ENCODE measurements around the gene FMNL1.

FMNL1 gene

GRCh38 chr17:45274033-45274432 is 52.3 kb downstream of the FMNL1 start:
- DNase-seq (ENCODE audit: low spot score in 2 of 2), result no peak
- H3K4me1 Mint-ChIP-seq, result peaks cover 9% of the 10 kb centered on the region
- no peaks in the 10 kb centered on the region for H3K27me3 Mint-ChIP-seq
- no peaks in the 10 kb centered on the region for H3K9me3 Mint-ChIP-seq
- no peak for ATAC-seq (replicated peaks; ENCODE audit: extremely low read depth, poor library complexity, severe bottlenecking)
- H3K4me3 Mint-ChIP-seq, result no peak overlapping the region
- H3K27ac Mint-ChIP-seq (ENCODE audit: low read depth), result no peak overlapping the region
- peaks cover 34% of the 10 kb centered on the region for H3K36me3 Mint-ChIP-seq (ENCODE audit: insufficient read depth)

- Mint-ChIP-seq H3K36me3 (ENCODE audit: insufficient read depth) (peaks cover 28% of the 10 kb centered on the region), H3K27me3 (no peaks in the 10 kb centered on the region), H3K27ac (ENCODE audit: low read depth) (no peak overlapping the region), H3K9me3 (no peaks in the 10 kb centered on the region), H3K4me3 (no peak overlapping the region), H3K4me1 (peaks cover 9% of the 10 kb centered on the region)
- DNase-seq (ENCODE audit: low spot score in 2 of 2) (no peak), ATAC-seq (replicated peaks; ENCODE audit: extremely low read depth, poor library complexity, severe bottlenecking) (no peak)
These were observed 54.3 kb downstream of the FMNL1 start for GRCh38 chr17:45276031-45276430.

- H3K9me3 Mint-ChIP-seq, result no peaks in the 10 kb centered on the region
- H3K27me3 Mint-ChIP-seq, result no peaks in the 10 kb centered on the region
- peak overlapping the region; percentile 13 for H3K27ac Mint-ChIP-seq (ENCODE audit: low read depth)
- ATAC-seq (replicated peaks; ENCODE audit: extremely low read depth, poor library complexity, severe bottlenecking), result peak; percentile 71
- no peak overlapping the region for H3K4me3 Mint-ChIP-seq
- peaks cover 23% of the 10 kb centered on the region for H3K36me3 Mint-ChIP-seq (ENCODE audit: insufficient read depth)
- DNase-seq (ENCODE audit: low spot score in 2 of 2), result peak; percentile 79
- H3K4me1 Mint-ChIP-seq, result peaks cover 9% of the 10 kb centered on the region
These were observed 55.6 kb downstream of the FMNL1 start for GRCh38 chr17:45277216-45277849.

- no peak for ATAC-seq (replicated peaks; ENCODE audit: extremely low read depth, poor library complexity, severe bottlenecking)
- Mint-ChIP-seq H3K9me3 (no peaks in the 10 kb centered on the region), H3K4me1 (peaks cover 14% of the 10 kb centered on the region), H3K36me3 (ENCODE audit: insufficient read depth) (peaks cover 26% of the 10 kb centered on the region), H3K4me3 (no peak overlapping the region), H3K27ac (ENCODE audit: low read depth) (peak overlapping the region; percentile 13), H3K27me3 (no peaks in the 10 kb centered on the region)
- no peak for DNase-seq (ENCODE audit: low spot score in 2 of 2)
These were observed 56.3 kb downstream of the FMNL1 start for GRCh38 chr17:45277992-45278391.

GRCh38 chr17:45279898-45280297 is 58.2 kb downstream of the FMNL1 start:
- H3K4me1 Mint-ChIP-seq, result peaks cover 28% of the 10 kb centered on the region
- H3K36me3 Mint-ChIP-seq (ENCODE audit: insufficient read depth), result peaks cover 30% of the 10 kb centered on the region
- H3K27me3 Mint-ChIP-seq, result no peaks in the 10 kb centered on the region
- H3K9me3 Mint-ChIP-seq, result no peaks in the 10 kb centered on the region
- ATAC-seq (replicated peaks; ENCODE audit: extremely low read depth, poor library complexity, severe bottlenecking), result no peak
- H3K27ac Mint-ChIP-seq (ENCODE audit: low read depth), result peak overlapping the region; percentile 64
- DNase-seq (ENCODE audit: low spot score in 2 of 2), result no peak
- H3K4me3 Mint-ChIP-seq, result no peak overlapping the region

- Mint-ChIP-seq H3K4me1 (peaks cover 22% of the 10 kb centered on the region), H3K27ac (ENCODE audit: low read depth) (peak overlapping the region; percentile 83), H3K4me3 (no peak overlapping the region), H3K9me3 (no peaks in the 10 kb centered on the region), H3K27me3 (no peaks in the 10 kb centered on the region), H3K36me3 (ENCODE audit: insufficient read depth) (peaks cover 47% of the 10 kb centered on the region)
- ATAC-seq (replicated peaks; ENCODE audit: extremely low read depth, poor library complexity, severe bottlenecking) (peak; percentile 70), DNase-seq (ENCODE audit: low spot score in 2 of 2) (no peak)
These were observed 61.3 kb downstream of the FMNL1 start for GRCh38 chr17:45282683-45283644.

DNA sequence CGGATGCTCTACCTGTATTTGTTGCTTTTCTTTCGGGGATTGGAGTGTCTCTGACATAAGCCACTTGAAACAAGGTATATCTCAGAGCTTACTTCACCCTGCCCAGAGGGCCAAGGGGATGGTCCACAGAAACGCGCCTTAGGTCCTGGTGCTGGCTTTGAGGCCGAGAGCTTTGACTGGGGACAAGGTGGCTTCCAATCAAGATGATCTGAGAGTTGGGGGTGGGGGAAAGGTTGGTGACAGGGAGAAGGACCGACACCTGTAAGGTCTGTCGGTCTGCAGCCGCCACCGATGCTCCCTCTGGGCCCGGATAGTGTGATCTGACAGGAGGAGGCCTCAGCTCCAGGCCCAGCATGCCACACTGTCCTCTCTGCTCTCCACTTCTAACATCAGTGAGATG is 62.0 kb downstream of the FMNL1 start:
- Mint-ChIP-seq H3K9me3 (no peaks in the 10 kb centered on the region), H3K36me3 (ENCODE audit: insufficient read depth) (peaks cover 49% of the 10 kb centered on the region), H3K27me3 (no peaks in the 10 kb centered on the region), H3K4me1 (peaks cover 21% of the 10 kb centered on the region), H3K27ac (ENCODE audit: low read depth) (peak overlapping the region; percentile 11), H3K4me3 (no peak overlapping the region)
- ATAC-seq (replicated peaks; ENCODE audit: extremely low read depth, poor library complexity, severe bottlenecking), result no peak
- no peak for DNase-seq (ENCODE audit: low spot score in 2 of 2)

DNA sequence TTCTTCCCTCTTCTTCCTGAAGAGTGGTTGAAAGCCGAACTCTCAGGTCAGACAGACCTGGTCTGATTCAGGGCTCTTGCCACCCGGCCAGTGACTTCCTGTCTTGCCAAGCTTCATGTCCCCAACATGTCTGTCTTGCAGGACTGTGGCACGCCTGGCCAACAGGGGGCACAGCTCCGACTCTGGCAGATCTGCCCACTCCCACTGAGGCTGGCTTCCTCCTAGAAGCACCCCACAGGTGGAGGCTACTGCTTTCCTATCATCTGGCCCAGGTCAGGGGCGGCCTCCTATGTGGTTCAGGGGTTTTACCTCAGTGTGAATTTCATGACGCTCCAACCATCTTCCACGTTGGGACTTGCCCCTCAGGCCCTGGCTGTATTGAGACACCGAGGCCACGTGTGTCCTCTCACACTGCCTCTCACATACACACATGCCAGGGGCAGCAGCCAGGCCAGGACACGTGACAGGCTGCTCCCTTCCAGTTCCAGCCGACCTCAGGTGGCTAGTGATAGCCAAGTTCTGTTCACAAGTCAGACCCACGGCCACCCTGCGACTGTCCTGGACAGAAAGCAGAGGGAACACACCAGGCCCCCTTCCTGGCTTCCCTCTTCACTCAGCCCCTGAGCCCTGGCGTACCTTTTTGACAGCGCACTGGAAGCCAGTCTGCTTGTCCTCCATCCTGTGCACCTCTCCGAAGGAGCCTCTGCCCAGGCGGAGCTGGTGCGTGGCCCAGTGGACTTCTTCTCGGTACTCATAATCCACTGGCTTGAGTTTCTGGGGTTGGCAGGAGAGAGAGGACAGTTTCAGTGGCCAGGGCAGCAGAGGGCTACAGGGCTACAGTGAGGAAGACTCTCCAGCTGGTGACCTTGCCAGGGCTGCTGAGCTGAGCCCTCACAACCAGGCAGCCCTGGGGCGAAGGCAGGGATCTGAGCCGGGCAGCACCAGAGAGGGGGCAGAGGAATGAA is 62.8 kb downstream of the FMNL1 start:
- Mint-ChIP-seq H3K9me3 (no peaks in the 10 kb centered on the region), H3K36me3 (ENCODE audit: insufficient read depth) (peaks cover 57% of the 10 kb centered on the region), H3K27ac (ENCODE audit: low read depth) (peak overlapping the region; percentile 11), H3K4me3 (no peak overlapping the region), H3K27me3 (no peaks in the 10 kb centered on the region), H3K4me1 (peaks cover 21% of the 10 kb centered on the region)
- DNase-seq (ENCODE audit: low spot score in 2 of 2) (no peak), ATAC-seq (replicated peaks; ENCODE audit: extremely low read depth, poor library complexity, severe bottlenecking) (no peak)

- no peak for ATAC-seq (replicated peaks; ENCODE audit: extremely low read depth, poor library complexity, severe bottlenecking)
- Mint-ChIP-seq H3K27me3 (no peaks in the 10 kb centered on the region), H3K27ac (ENCODE audit: low read depth) (peak overlapping the region; percentile 32), H3K4me1 (peaks cover 31% of the 10 kb centered on the region), H3K4me3 (no peak overlapping the region), H3K36me3 (ENCODE audit: insufficient read depth) (peaks cover 53% of the 10 kb centered on the region), H3K9me3 (no peaks in the 10 kb centered on the region)
- DNase-seq (ENCODE audit: low spot score in 2 of 2), result no peak
These were observed 64.6 kb downstream of the FMNL1 start for GRCh38 chr17:45286286-45286685.

- H3K9me3 Mint-ChIP-seq, result no peaks in the 10 kb centered on the region
- ATAC-seq (replicated peaks; ENCODE audit: extremely low read depth, poor library complexity, severe bottlenecking), result no peak
- no peaks in the 10 kb centered on the region for H3K27me3 Mint-ChIP-seq
- no peak overlapping the region for H3K27ac Mint-ChIP-seq (ENCODE audit: low read depth)
- no peak for DNase-seq (ENCODE audit: low spot score in 2 of 2)
- H3K4me1 Mint-ChIP-seq, result peaks cover 38% of the 10 kb centered on the region
- H3K4me3 Mint-ChIP-seq, result no peak overlapping the region
- H3K36me3 Mint-ChIP-seq (ENCODE audit: insufficient read depth), result peaks cover 50% of the 10 kb centered on the region
These were observed 66.1 kb downstream of the FMNL1 start for GRCh38 chr17:45287526-45288500.

DNA sequence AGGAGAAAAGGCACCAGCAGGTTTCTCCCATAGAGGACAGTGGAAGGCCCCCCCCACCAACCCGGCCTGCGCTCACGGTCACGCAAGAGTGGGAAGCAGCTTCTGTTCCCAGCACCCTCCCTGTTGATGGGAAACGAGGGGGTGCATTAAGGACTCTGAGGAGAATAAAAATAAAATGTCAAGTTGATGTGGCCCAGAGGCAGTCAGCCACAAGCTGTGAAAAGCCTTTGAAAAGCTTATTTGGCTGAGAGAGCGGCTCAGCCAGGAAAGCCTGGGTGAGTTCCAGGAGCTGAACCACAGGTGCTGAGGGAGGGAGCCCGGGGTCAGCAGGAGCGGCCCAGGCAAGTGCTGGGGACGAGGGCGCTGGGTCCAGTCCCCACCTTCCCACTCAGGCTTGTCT is 67.1 kb downstream of the FMNL1 start:
- H3K27me3 Mint-ChIP-seq, result no peaks in the 10 kb centered on the region
- peaks cover 44% of the 10 kb centered on the region for H3K4me1 Mint-ChIP-seq
- DNase-seq (ENCODE audit: low spot score in 2 of 2), result no peak
- no peak overlapping the region for H3K4me3 Mint-ChIP-seq
- no peak for ATAC-seq (replicated peaks; ENCODE audit: extremely low read depth, poor library complexity, severe bottlenecking)
- H3K9me3 Mint-ChIP-seq, result no peaks in the 10 kb centered on the region
- H3K27ac Mint-ChIP-seq (ENCODE audit: low read depth), result no peak overlapping the region
- H3K36me3 Mint-ChIP-seq (ENCODE audit: insufficient read depth), result peaks cover 45% of the 10 kb centered on the region
